HG03196 (cell line): ENCODE data around the gene YJU2.

Source experiments
- ATAC-seq: cut with Tn5 transposase; IDR thresholded peaks from one replicate; pipeline ENCODE4 v1.9.1; 2021; ENCODE audit not compliant: unreplicated experiment

The YJU2 gene

GRCh38 chr19:4295972-4296771 lies 49.3 kb downstream of the YJU2 start:
- no peak for ATAC-seq

GRCh38 chr19:4297901-4298809 lies 51.3 kb downstream of the YJU2 start:
- ATAC-seq: no peak

GRCh38 chr19:4298810-4299550 lies 52.1 kb downstream of the YJU2 start:
- ATAC-seq: no peak

- ATAC-seq: no peak
Measured at GRCh38 chr19:4300589-4300988, 53.7 kb downstream of the YJU2 start.

- ATAC-seq: no peak
Measured at GRCh38 chr19:4301590-4302242, 54.8 kb downstream of the YJU2 start.

- ATAC-seq: no peak
Measured at GRCh38 chr19:4302243-4302640, 55.4 kb downstream of the YJU2 start, which contains the start of gene TMIGD2. TMIGD2 (minus strand) TSS chr19:4302389; CDS start chr19:4302385, 4 bp downstream.

- no peak for ATAC-seq
Measured at GRCh38 chr19:4303819-4304537, 57.1 kb downstream of the YJU2 start.

GRCh38 chr19:4304538-4305256 lies 57.8 kb downstream of the YJU2 start, which contains the start of gene FSD1:
FSD1 (plus strand) TSS chr19:4304598; CDS start chr19:4304747, 149 bp downstream.
- no peak for ATAC-seq

GRCh38 chr19:4305257-4305612 lies 58.4 kb downstream of the YJU2 start:
- ATAC-seq: no peak

GRCh38 chr19:4305659-4306058 lies 58.8 kb downstream of the YJU2 start:
- ATAC-seq: no peak

- no peak for ATAC-seq
Measured at GRCh38 chr19:4310247-4311121, 63.6 kb downstream of the YJU2 start.

GRCh38 chr19:4313847-4314490 lies 67.1 kb downstream of the YJU2 start:
- no peak for ATAC-seq

GRCh38 chr19:4316956-4317355 lies 70.1 kb downstream of the YJU2 start:
- no peak for ATAC-seq

GRCh38 chr19:4318460-4318859 lies 71.6 kb downstream of the YJU2 start:
- ATAC-seq: no peak
